Endothelial cell of umbilical vein (primary cell): Measurements from ENCODE around the gene ADGB. TPM values are rescaled to one million over a fixed set of nuclear protein-coding genes. Genes with fewer than 3 reads are reported as not detected.
"Not testable (repeated sequence)": the region's sequence is repeated elsewhere in the genome, so short reads cannot be mapped to it uniquely, and the experiment has no call there.

Source experiments
- BruUV-seq: library from RNA; stranded (reverse); fragments of 400-500 nt; replicated peaks from 2 replicates; lab custom pipeline; 2021; lab: Mats Ljungman, UMichigan
- CTCF ChIA-PET: fragments of 300-600, 350-600 bp; sonication (Branson Sonifier 250); formaldehyde crosslinking; loops from one replicate; lab custom pipeline; 2021; ENCODE audit warnings: antibody characterized with exemption, inconsistent platforms; lab: Charles Lee
- POLR2A ChIA-PET: fragments of 300-600, 350-600 bp; sonication (Branson Sonifier 250); formaldehyde crosslinking; loops from one replicate; lab custom pipeline; 2021; ENCODE audit warnings: antibody characterized with exemption, inconsistent platforms; lab: Charles Lee
- DNase-seq: peaks from one replicate; pipeline ENCODE4 v3.0.0-alpha.2; 2011; ENCODE audit warnings: low read depth, low spot score
- FAIRE-seq: peaks from 2 replicates; lab custom pipeline; 2011; peaks lifted over from hg19 to GRCh38; lab: Jason Lieb, UNC
- H2AFZ ChIP-seq: 2 replicates; pipeline ENCODE4 v1.6.0; 2012; ENCODE audit warnings: low read depth, low read length, control low read depth, inconsistent platforms
- H3K27ac ChIP-seq: 2 replicates; pipeline ENCODE4 v1.5.1; 2011; ENCODE audit warnings: low read depth, mild to moderate bottlenecking, control low read depth, low read length, moderate library complexity; ENCODE audit not compliant: insufficient read depth
- H3K27me3 ChIP-seq, 2 experiments: 2 replicates each; pipeline versions ENCODE4 v1.6.0 to v1.6.1; 2011; ENCODE audit warnings: low read length in 2 of 2, mixed read lengths in 1 of 2; ENCODE audit not compliant: control insufficient read depth in 2 of 2, insufficient read depth in 2 of 2
- H3K36me3 ChIP-seq, 2 experiments: 2 replicates in 1 of 2; 3 replicates in 1 of 2; pipeline ENCODE4 v1.5.1; 2011; ENCODE audit warnings: low read length in 2 of 2, mild to moderate bottlenecking in 1 of 2, moderate library complexity in 1 of 2; ENCODE audit not compliant: control insufficient read depth in 2 of 2, insufficient read depth in 2 of 2; ENCODE audit errors: extremely low read depth in 1 of 2
- H3K4me1 ChIP-seq: 3 replicates; pipeline ENCODE4 v1.5.1; 2011; ENCODE audit warnings: mild to moderate bottlenecking, low read length; ENCODE audit not compliant: control insufficient read depth, insufficient read depth; ENCODE audit errors: extremely low read depth
- H3K4me2 ChIP-seq: 2 replicates; pipeline ENCODE4 v1.6.1; 2011; ENCODE audit warnings: low read length, control low read depth, mixed read lengths; ENCODE audit not compliant: insufficient read depth
- H3K4me3 ChIP-seq, 3 experiments: fragments of 200-600 bp in 1 of 3; sonication (generic), shearing (Covaris generic) in 1 of 3; replicated peaks in 1 of 3; 2 replicates each; pipeline ENCODE4 v1.5.1; 2011 to 2016; ENCODE audit warnings: control low read depth in 3 of 3, low read length in 3 of 3, mild to moderate bottlenecking in 2 of 3, inconsistent platforms in 1 of 3, low read depth in 1 of 3, moderate library complexity in 1 of 3; ENCODE audit not compliant: insufficient read depth in 1 of 3
- H3K79me2 ChIP-seq: 2 replicates; pipeline ENCODE4 v1.6.0; 2012; ENCODE audit warnings: low read length, inconsistent platforms; ENCODE audit not compliant: control insufficient read depth, insufficient read depth
- H3K9ac ChIP-seq: replicated peaks from 2 replicates; pipeline ENCODE3; 2011; ENCODE audit warnings: low read length, control low read depth; ENCODE audit not compliant: insufficient read depth; ENCODE audit errors: extremely low read depth
- H3K9me1 ChIP-seq: replicated peaks from 3 replicates; pipeline ENCODE4 v1.6.0; 2011; ENCODE audit warnings: mild to moderate bottlenecking, low read length; ENCODE audit not compliant: control insufficient read depth, insufficient read depth; ENCODE audit errors: extremely low read depth
- H3K9me3 ChIP-seq: replicated peaks from 2 replicates; pipeline ENCODE4 v1.5.1; 2012; ENCODE audit warnings: low read length, inconsistent platforms; ENCODE audit not compliant: control insufficient read depth, insufficient read depth
- H4K20me1 ChIP-seq: replicated peaks from 2 replicates; pipeline ENCODE3; 2011; ENCODE audit warnings: mild to moderate bottlenecking, low read length; ENCODE audit not compliant: control insufficient read depth, insufficient read depth; ENCODE audit errors: extremely low read depth
- EZH2 ChIP-seq: IDR thresholded peaks from 2 replicates; pipeline ENCODE4 v1.6.1; 2012; ENCODE audit warnings: borderline replicate concordance, low read depth, mild to moderate bottlenecking, moderate library complexity, low read length, inconsistent platforms; ENCODE audit not compliant: severe bottlenecking
- JUN ChIP-seq: IDR thresholded peaks from 2 replicates; pipeline ENCODE4 v1.6.1; 2011; ENCODE audit warnings: borderline replicate concordance, low read depth; ENCODE audit not compliant: insufficient read length, insufficient read depth
- POLR2AphosphoS5 ChIP-seq: IDR thresholded peaks from 2 replicates; pipeline ENCODE4 v1.6.1; 2012; ENCODE audit warnings: low read depth, mild to moderate bottlenecking, control low read depth, low read length, moderate library complexity; ENCODE audit not compliant: insufficient read depth
- dilution Hi-C: fragments of 300-500 bp; cut with MboI; formaldehyde crosslinking; loops from one replicate; pipeline ENCODE4 v1.15.0; 2019; ENCODE audit warnings: low sequenced_read_pairs; ENCODE audit not compliant: extremely low pct_ligation_motif_present
- intact Hi-C: fragments of 100-400 bp; cut with micrococcal nuclease; formaldehyde crosslinking; loops from one replicate; pipeline ENCODE4 v1.10.0; 2022
- polyA plus RNA-seq, 4 experiments: library from polyadenylated mRNA; depleted of rRNA in 3 of 4; stranded (reverse) in 3 of 4; unstranded in 1 of 4; fragments of >200 nt; gene quantifications; 2 replicates each; pipeline versions ENCODE4 v1.2.1 to v1.2.3, GENCODE V29; 2011 to 2012; ENCODE audit warnings: missing spikeins in 1 of 4
- total RNA-seq: library from RNA; stranded (reverse); gene quantifications from 2 replicates; pipeline ENCODE4 v1.2.3, GENCODE V29; 2021
- TF ChIP-seq, protein P1 (sequence below), 2 donors: IDR thresholded peaks; 1 replicate in 1 of 2; 2 replicates in 1 of 2; pipeline ENCODE4 v1.5.1; 2011; ENCODE audit warnings: low read length in 2 of 2, mild to moderate bottlenecking in 2 of 2, moderate library complexity in 2 of 2, control low read depth in 1 of 2, inconsistent platforms in 1 of 2, low read depth in 1 of 2; ENCODE audit not compliant: insufficient read depth in 1 of 2; ENCODE audit errors: extremely low read depth in 1 of 2

The ADGB gene
- total and polyA plus RNA-seq, 2 donors (not counting 3 experiments of a cell fraction or from before 2014, with no cell fraction given) = not detected

DNA sequence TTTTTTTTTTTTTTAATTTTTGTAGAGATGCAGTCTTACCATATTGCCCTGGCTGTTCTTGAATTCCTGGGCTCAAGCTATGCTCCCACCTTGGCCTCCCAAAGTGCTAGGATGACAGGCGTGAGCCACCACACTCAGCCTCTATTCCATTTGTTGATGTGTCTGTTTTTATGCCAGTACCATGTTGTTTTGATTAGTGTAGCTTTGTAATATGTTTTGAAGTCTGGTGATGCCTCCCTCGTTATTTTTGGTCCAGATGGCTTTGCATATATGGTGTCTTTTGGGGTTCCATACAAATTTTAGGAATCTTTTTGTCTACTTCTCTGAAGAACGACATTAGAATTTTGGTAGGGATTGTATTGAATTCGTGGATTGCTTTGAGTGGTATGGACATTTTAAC lies 193.2 kb downstream of the ADGB start:
- Histone ChIP-seq H2AFZ (no peak overlapping the region), H3K4me1 (no peaks in the 10 kb centered on the region), H3K4me2 (no peak overlapping the region), H3K27ac (no peak overlapping the region), H4K20me1 (no peaks in the 10 kb centered on the region), H3K9me1 (no peaks in the 10 kb centered on the region), H3K27me3 (no peaks in the 10 kb centered on the region), H3K4me3 (no peak overlapping the region), H3K9me3 (no peaks in the 10 kb centered on the region), H3K36me3 (no peaks in the 10 kb centered on the region), H3K9ac (no peak overlapping the region), H3K79me2 (no peaks in the 10 kb centered on the region)
- TF ChIP-seq POLR2AphosphoS5 = no peak
- TF ChIP-seq, protein P1, sequence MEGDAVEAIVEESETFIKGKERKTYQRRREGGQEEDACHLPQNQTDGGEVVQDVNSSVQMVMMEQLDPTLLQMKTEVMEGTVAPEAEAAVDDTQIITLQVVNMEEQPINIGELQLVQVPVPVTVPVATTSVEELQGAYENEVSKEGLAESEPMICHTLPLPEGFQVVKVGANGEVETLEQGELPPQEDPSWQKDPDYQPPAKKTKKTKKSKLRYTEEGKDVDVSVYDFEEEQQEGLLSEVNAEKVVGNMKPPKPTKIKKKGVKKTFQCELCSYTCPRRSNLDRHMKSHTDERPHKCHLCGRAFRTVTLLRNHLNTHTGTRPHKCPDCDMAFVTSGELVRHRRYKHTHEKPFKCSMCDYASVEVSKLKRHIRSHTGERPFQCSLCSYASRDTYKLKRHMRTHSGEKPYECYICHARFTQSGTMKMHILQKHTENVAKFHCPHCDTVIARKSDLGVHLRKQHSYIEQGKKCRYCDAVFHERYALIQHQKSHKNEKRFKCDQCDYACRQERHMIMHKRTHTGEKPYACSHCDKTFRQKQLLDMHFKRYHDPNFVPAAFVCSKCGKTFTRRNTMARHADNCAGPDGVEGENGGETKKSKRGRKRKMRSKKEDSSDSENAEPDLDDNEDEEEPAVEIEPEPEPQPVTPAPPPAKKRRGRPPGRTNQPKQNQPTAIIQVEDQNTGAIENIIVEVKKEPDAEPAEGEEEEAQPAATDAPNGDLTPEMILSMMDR (IDR thresholded peaks at IDR 0.05; ENCODE audit: extremely low read depth in 1 of 2, insufficient read depth in 1 of 2, low read depth in 1 of 2, low read length in 2 of 2) = no peak
- no peak for TF ChIP-seq JUN
- TF ChIP-seq EZH2 = no peak
- intact Hi-C loops = no loop called here
- dilution Hi-C loops = no loop called here
- DNase-seq (no peak), FAIRE-seq (no peak)
- ChIA-PET CTCF (interaction anchor here (0.9 kb wide), 1 partner anchor 8 kb away, joined by 4 read pairs; no protein-coding TSS in a partner anchor), POLR2A (no interaction called here)
- BruUV-seq = no TSS peak

GRCh38 chr6:146793218-146793617 lies 194.4 kb downstream of the ADGB start:
- dilution Hi-C loops, H3K27ac ChIP-seq, H3K4me1 ChIP-seq, H3K4me3 ChIP-seq, H3K79me2 ChIP-seq, H3K9me3 ChIP-seq, H2AFZ ChIP-seq, FAIRE-seq, CTCF ChIA-PET, H3K9ac ChIP-seq, DNase-seq, H3K4me2 ChIP-seq, H3K27me3 ChIP-seq, BruUV-seq, H3K36me3 ChIP-seq, intact Hi-C loops, H3K9me1 ChIP-seq, H4K20me1 ChIP-seq, POLR2A ChIA-PET: not testable (repeated sequence)
